ENCODE measurements around the gene MTARC1.

Gene MTARC1

DNA sequence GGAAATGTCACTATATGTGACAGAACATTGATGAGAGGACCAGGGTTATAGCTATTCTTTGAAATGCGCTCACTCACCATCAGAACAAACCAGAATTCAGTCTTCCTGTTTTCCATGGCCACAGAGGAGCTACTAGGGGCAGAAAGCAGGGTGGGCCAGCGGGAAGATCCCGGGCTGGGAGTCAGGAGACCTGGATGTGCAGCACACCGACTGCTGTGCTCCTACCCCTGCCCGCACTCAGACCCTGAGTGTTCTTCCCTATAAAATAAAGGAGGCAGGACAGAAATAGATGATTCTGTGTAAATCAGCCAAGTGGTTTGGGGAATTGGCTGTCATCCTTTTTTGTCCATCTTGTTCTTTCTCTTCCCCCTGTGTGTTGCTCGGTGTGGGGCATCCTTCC is 21.0 kb downstream of the MTARC1 start:
- DNase-seq, result no peak

- DNase-seq, result peak; percentile 96
Measured at GRCh38 chr1:220808345-220809186, 21.9 kb downstream of the MTARC1 start.

DNA sequence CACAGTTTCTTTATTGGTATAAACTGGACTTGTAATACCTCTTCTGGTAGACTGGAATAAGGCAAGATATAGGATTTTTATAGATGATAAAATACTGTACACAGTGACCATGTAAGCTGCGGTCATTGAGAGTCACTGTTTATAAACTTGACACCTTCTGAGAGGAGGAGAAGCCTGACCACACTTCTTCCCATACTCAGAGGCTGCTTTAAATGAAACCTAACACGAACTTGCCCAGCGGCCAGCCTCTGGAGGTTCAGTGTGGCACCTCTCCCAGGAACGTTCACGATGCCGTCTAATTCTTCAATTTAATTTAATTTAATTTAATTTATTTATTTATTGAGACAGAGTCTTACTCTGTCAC is 22.5 kb downstream of the MTARC1 start:
- no peak for DNase-seq

DNA sequence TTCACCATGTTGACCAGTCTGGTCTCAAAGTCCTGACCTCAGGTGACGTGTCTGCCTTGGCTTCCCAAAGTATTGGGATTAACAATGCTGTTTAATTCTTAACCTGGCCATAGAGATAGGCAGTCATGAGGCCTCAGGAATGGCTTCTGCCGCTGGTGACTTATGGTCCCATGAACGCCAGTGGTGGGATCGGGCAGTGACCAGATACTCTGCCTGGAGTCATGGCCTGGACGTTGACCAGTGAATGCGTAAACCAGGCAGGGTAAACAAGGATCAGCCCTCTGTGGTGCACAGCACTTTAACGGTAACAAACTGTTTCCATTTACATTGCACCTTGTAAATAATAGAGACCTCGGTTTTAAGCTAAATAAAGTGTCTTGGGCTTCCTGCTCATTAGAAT is 23.0 kb downstream of the MTARC1 start:
- DNase-seq, result no peak

- peak; percentile 81 for DNase-seq
Measured at GRCh38 chr1:220810179-220810653, 23.5 kb downstream of the MTARC1 start.

GRCh38 chr1:220810963-220811362 is 24.2 kb downstream of the MTARC1 start:
- no peak for DNase-seq

DNA sequence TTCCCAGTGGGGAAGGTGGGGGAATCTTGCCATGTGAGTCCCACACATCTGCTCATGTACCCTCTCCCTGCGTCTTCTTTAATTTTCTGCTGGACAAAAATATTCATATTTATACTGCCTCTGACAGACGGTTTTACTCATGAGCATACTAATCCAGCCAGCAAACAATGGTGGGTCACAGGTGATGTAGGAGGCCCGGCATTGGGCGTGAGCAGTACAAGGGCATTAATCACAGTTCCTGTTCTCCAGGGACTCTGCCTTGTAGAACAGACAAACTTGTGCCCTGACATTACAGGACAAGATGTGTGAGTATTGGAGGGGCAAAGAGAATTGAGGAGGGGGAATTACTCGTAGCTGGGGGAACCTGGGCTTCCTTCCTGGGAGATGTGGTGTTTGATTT is 25.0 kb downstream of the MTARC1 start:
- no peak for DNase-seq

DNA sequence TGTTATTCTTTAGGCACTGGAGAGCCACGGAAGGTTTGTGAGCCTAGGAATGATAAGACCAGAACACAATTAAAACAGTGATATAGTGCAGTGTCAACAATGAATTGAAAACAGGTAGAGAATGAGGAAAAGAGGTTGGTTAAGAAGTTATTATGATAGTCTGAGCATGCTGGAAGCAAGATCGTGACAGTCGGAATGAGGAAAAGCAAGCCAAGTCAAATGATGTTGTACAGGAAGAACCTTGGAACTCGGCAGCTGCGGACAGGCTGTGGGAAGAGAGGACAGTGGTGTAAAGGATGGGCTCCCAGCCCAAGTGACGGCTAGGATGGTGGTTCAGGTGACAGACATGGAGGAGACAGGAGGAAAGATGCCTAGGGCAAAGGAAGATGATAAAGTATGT is 25.6 kb downstream of the MTARC1 start:
- no peak for DNase-seq

DNA sequence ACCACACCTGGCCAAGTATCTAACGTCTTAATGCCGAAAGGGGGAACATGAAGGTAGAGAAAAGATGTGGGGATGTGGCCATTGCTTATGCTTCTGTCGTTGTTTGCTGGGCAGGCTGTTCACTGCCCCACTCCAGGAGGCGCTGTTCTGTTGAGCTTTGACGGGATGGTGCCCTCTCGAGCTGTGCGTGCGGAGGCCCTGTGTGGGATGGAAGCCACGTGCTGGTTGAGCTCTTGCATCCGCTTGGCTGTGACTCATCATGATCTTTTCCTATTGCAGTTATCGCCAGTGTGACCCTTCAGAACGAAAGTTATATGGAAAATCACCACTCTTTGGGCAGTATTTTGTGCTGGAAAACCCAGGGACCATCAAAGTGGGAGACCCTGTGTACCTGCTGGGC is 26.3 kb downstream of the MTARC1 start:
- no peak for DNase-seq

DNA sequence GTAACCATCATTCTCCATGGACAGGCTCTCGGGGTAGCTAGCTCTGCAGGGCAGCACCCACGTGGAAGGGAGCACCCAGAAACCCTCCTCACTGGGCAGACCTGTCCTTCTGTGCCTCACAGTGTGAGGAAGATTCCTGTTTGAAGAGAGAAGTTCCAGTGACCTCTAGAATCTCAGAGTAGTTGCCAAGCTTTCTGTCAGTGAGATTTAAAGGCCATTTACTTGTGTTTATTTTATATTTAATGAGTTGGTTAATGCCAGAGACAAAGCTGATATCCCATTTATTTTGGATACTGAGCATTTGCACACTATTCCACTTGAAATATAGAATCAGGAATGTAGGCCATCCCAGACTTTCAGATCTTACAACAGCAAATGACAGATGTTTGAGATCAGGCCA is 28.7 kb downstream of the MTARC1 start:
- DNase-seq, result no peak

- DNase-seq, result no peak
Measured at GRCh38 chr1:220817907-220818306, 31.2 kb downstream of the MTARC1 start.

DNA sequence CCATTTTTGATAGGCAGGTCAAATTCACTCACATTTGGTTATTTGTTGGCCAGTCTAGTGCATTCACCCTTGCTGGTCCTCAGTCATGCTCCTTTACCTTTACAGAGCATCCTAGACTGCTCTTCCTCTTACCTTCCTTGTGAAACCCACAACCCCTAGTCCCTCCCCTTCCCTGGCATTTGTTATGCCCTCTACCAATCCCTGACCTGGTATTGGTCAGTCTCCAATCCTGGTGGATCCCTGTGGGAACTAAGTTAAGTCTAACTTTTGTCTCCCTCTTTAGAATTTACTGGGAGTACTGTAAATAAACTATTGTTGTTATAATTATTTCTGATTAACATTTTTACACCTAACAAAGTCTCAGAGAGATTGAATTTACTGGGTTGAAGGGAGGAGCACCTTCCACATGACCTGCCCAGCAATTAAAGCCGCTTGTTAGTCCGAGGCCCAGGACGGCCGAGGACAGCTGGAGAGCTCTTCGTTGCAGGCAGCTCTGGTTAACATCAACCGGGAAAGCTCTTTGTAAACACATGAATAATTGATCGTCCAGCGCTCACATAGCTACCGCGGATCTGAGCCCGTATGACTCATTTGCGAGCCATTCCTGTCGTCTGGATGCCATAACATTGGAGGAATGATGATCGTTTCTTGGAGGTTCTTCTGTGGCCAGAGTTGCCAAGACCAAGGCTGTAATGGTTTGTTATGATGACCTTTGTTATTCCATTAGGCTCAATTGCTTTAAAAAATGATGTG is 31.9 kb downstream of the MTARC1 start:
- DNase-seq, result no peak

GRCh38 chr1:220819467-220820026 is 32.8 kb downstream of the MTARC1 start:
- DNase-seq, result no peak

GRCh38 chr1:220824031-220824989 is 37.6 kb downstream of the MTARC1 start:
- no peak for DNase-seq

DNA sequence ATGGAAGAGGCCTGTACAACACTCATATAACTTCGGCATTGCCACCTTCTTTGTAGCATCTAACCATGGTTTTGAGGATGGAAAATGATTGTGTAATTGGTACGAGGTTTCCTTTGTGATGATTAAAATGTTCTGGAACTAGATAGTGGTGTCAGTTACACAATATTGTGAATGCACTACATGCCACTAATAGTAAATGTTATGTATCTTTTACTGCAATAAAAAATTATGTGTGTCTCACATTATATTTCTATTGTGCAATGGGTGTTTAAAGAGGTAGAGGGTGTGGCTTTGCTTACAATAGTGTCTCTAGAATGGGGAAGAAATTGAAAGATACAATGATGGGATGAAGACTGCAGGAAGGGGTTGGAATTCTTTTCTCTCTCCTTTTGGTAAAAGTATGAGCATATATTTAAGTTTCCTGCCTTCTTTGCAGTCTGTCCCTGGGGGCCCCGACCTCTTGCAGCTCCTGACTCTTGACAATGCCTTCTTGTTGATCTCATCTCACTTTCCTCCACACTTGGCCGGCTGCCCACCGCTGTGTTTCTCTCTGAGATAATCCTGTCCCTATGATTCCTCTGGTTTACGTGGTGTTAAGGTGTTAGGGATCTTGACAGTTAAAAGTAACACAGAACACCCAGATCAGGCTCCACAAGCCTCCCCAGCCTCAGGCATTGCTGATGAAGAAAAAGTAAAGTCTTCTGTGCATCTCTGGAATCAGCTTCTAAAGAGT is 39.3 kb downstream of the MTARC1 start:
- DNase-seq, result no peak

- DNase-seq, result no peak
Measured at GRCh38 chr1:220826729-220827128, 40.0 kb downstream of the MTARC1 start.

DNA sequence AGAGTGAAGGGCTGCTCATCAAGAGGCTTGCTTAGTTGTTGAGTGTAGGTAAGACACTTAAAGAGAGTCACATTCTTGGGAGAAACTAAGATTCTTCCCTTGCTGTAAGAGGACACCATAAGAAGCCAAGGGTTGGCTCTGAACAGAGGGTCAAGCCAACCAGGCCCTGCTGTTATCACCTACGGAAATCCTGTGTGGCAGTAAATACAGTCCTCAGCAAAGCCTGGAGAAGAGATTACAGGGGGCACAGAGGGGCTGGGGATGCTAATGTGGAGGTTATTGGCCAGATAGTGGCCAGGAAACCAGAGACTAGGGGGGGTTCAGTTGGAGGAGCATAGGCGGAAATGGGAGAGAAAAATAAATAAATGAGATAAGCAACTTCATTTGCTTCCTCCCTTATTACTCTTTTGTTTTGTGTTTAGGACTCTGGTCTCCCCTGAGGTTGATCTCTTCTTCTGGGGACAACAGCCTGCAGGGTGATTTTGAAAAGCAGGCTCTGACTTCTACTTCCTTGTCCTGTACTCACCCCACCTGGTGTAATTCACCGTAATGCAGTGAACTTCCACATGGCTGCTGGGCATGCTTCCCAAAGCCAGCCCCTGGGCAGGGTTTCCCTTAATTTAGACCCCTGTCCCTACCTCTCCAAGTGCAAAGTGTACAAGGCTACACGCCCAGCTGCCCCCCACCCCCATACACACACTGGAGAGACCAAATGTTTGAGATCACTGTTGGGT is 40.9 kb downstream of the MTARC1 start:
- peak; percentile 74 for DNase-seq

DNA sequence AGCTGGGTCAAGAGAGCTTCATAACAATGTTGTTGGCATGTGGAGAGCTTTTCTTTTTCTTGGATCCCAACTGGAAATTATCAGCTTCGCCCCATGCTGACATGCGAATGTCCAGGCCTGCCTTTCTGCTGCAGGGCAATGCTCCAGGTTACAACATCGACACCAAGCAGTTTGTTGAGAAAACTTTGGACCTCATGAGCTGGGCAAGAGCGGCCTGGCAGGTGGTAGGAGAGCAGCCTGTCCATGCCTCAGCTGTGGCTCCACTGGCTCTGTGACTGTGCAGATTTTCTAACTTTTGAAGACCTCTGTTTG is 41.4 kb downstream of the MTARC1 start:
- DNase-seq, result no peak

DNA sequence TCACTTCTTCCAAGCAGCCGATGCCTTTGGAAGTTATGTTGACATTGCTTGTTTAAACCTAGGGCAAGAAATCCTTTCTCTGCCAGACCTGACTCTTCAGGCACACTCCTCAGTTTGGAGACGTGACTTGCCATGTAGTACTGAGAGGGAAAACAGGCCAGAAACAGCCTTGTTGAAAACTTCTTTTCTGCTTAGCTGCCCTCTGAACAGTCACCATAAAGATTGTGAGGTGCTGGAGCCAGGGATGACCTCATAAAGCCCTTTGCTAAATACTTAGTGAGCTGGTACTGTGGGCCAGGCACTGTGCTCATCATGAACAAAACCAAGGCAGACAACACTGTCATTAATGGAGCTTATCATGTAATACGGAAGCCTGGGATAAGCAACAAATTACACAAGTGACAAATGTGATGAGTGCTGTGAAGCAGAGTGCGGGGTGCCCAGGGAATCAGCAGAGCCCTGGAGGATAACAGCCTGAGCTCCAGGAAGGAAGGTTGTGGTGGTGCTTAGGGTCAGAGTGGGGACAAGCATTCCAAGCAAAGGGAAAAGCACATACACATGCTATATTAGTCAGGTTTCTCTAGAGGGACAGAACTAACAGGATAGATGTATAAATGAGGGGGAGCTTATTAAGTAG is 42.4 kb downstream of the MTARC1 start:
- DNase-seq, result no peak

DNA sequence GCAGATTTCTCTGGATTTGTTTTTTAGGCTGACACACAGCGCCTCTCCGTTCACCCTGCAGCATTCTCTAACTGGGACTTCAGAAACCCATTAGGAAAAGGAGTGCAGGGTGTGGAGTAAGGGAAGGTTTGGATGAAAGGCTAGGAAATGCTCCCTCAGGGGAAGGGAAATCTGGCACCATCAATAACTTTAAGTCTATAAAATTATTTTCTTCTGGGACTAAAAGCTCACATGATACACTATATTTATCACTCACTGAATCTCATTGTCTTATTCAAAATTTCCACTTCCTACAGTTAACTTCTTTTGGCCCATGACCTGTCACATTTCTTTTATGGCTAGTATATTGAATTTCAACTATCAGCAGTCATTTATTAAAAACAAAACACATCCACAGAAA is 46.7 kb downstream of the MTARC1 start:
- DNase-seq, result no peak

All from NCI-H69 (cell line).